Liver (tissue), 9 donors: ENCODE data around the gene BTBD17. TPM values are rescaled to one million over a fixed set of nuclear protein-coding genes. Genes with fewer than 3 reads are reported as not detected.

Experiments used
- DNase-seq: peaks from one replicate; pipeline ENCODE4 v3.0.0-alpha.2; 2017; ENCODE audit warnings: low spot score
- H3K27ac ChIP-seq, 2 donors: one replicate each; pipeline ENCODE4 v1.7.0; 2013; ENCODE audit warnings: inconsistent platforms in 2 of 2, low read length in 2 of 2, control low read depth in 1 of 2, low read depth in 1 of 2, mild to moderate bottlenecking in 1 of 2
- H3K27me3 ChIP-seq, 4 donors: one replicate each; pipeline versions ENCODE4 v1.6.1 to v1.7.0; 2013; ENCODE audit warnings: low read length in 3 of 4, inconsistent platforms in 1 of 4, mild to moderate bottlenecking in 1 of 4, moderate library complexity in 1 of 4; ENCODE audit not compliant: control insufficient read depth in 4 of 4, insufficient read depth in 4 of 4
- H3K36me3 ChIP-seq, 4 donors: one replicate each; pipeline versions ENCODE4 v1.6.1 to v1.7.0; 2013; ENCODE audit warnings: low read length in 3 of 4, mild to moderate bottlenecking in 3 of 4, low read depth in 1 of 4, moderate library complexity in 1 of 4; ENCODE audit not compliant: control insufficient read depth in 4 of 4, insufficient read depth in 3 of 4
- H3K4me1 ChIP-seq, 4 donors: one replicate each; pipeline versions ENCODE4 v1.6.1 to v1.7.0; 2013; ENCODE audit warnings: low read length in 3 of 4, mild to moderate bottlenecking in 3 of 4, moderate library complexity in 1 of 4; ENCODE audit not compliant: control insufficient read depth in 4 of 4, insufficient read depth in 4 of 4
- H3K4me3 ChIP-seq, 3 donors: one replicate each; pipeline versions ENCODE4 v1.6.1 to v1.7.0; 2013; ENCODE audit warnings: low read length in 3 of 3, control low read depth in 1 of 3, low read depth in 1 of 3, mild to moderate bottlenecking in 1 of 3
- H3K9ac ChIP-seq, 2 donors: one replicate each; pipeline ENCODE4 v1.7.0; 2013; ENCODE audit warnings: low read length in 2 of 2, mild to moderate bottlenecking in 2 of 2, moderate library complexity in 2 of 2, control low read depth in 1 of 2, low read depth in 1 of 2
- H3K9me3 ChIP-seq, 4 donors: one replicate each; pipeline versions ENCODE4 v1.6.1 to v1.7.0; 2013; ENCODE audit warnings: low read length in 3 of 4; ENCODE audit not compliant: control insufficient read depth in 4 of 4
- ATF3 ChIP-seq: IDR thresholded peaks from 2 replicates; pipeline ENCODE4 v1.6.1; 2016; ENCODE audit warnings: antibody characterized with exemption
- CTCF ChIP-seq: fragments of 150-350 bp; IDR thresholded peaks from 2 replicates; pipeline ENCODE4 v1.5.1; 2017; ENCODE audit warnings: improper control_type of control experiment, low read depth, low read length; ENCODE audit not compliant: missing input control
- EGR1 ChIP-seq, 2 donors: IDR thresholded peaks; 2 replicates each; pipeline ENCODE4 v1.6.1; 2016 to 2018; ENCODE audit warnings: antibody characterized with exemption in 2 of 2, low read depth in 2 of 2
- FOXA1 ChIP-seq: IDR thresholded peaks from 2 replicates; pipeline ENCODE4 v1.6.1; 2016; ENCODE audit warnings: antibody characterized with exemption
- FOXA2 ChIP-seq: IDR thresholded peaks from 2 replicates; pipeline ENCODE4 v1.6.1; 2016; ENCODE audit warnings: antibody characterized with exemption
- GABPA ChIP-seq, 2 donors: IDR thresholded peaks in 1 of 2; conservative IDR thresholded peaks in 1 of 2; 2 replicates each; pipeline ENCODE4 v1.6.1; 2016; ENCODE audit warnings: antibody characterized with exemption in 2 of 2, mild to moderate bottlenecking in 1 of 2, moderate library complexity in 1 of 2
- HNF4A ChIP-seq, 2 donors: conservative IDR thresholded peaks; 2 replicates each; pipeline ENCODE4 v1.6.1; 2016; ENCODE audit warnings: antibody characterized with exemption in 2 of 2, mild to moderate bottlenecking in 2 of 2
- HNF4G ChIP-seq: IDR thresholded peaks from 2 replicates; pipeline ENCODE4 v1.6.1; 2016; ENCODE audit warnings: antibody characterized with exemption
- JUND ChIP-seq, 2 donors: IDR thresholded peaks; 2 replicates each; pipeline ENCODE4 v1.6.1; 2016; ENCODE audit warnings: antibody characterized with exemption in 2 of 2
- MAX ChIP-seq: IDR thresholded peaks from 2 replicates; pipeline ENCODE4 v1.6.1; 2016; ENCODE audit warnings: antibody characterized with exemption
- NR2F2 ChIP-seq: IDR thresholded peaks from 2 replicates; pipeline ENCODE4 v1.6.1; 2016; ENCODE audit warnings: antibody characterized with exemption
- RAD21 ChIP-seq, 2 donors: IDR thresholded peaks; 2 replicates each; pipeline ENCODE4 v1.6.1; 2016; ENCODE audit warnings: antibody characterized with exemption in 2 of 2, mild to moderate bottlenecking in 2 of 2
- REST ChIP-seq: IDR thresholded peaks from 2 replicates; pipeline ENCODE4 v1.6.1; 2016; ENCODE audit warnings: antibody characterized with exemption, mild to moderate bottlenecking
- RXRA ChIP-seq, 2 donors: IDR thresholded peaks; 2 replicates each; pipeline ENCODE4 v1.6.1; 2017 to 2018; ENCODE audit warnings: antibody characterized with exemption in 2 of 2, mild to moderate bottlenecking in 1 of 2
- SP1 ChIP-seq: IDR thresholded peaks from 2 replicates; pipeline ENCODE4 v1.6.1; 2018; ENCODE audit warnings: antibody characterized with exemption, mild to moderate bottlenecking
- TAF1 ChIP-seq: conservative IDR thresholded peaks from 2 replicates; pipeline ENCODE4 v1.6.1; 2016; ENCODE audit warnings: antibody characterized with exemption, mild to moderate bottlenecking
- YY1 ChIP-seq: IDR thresholded peaks from 2 replicates; pipeline ENCODE4 v1.6.1; 2016; ENCODE audit warnings: antibody characterized with exemption, mild to moderate bottlenecking
- ZBTB33 ChIP-seq: IDR thresholded peaks from 2 replicates; pipeline ENCODE4 v1.6.1; 2016; ENCODE audit warnings: antibody characterized with exemption
- WGBS: extraction: QIAGEN DNeasy Blood & Tissue Kit; methylation state at CpG from one replicate; pipeline ENCODE4 v1.1.7; 2013; 5-methylcytosine and 5-hydroxymethylcytosine counted together
- polyA plus RNA-seq, 2 donors: library from polyadenylated mRNA; stranded (reverse) in 1 of 2; unstranded in 1 of 2; fragments of 200-250 nt in 1 of 2; fragments of >200 nt in 1 of 2; fragmentation: Nextera tagmentation in 1 of 2; extraction: Ambion mirVana in 1 of 2; gene quantifications; one replicate each; pipeline versions ENCODE4 v1.2.1 to v1.2.3, GENCODE V29; 2013 to 2015
- total RNA-seq, 2 donors: library from RNA; depleted of rRNA; stranded (reverse); fragments of >200 nt; gene quantifications; one replicate each; pipeline ENCODE4 v1.2.3, GENCODE V29; 2014
- donor health status: healthy.
- donor health status: healthy.
- donor health status: healthy.
- donor health status: healthy.
- donor health status: healthy.

BTBD17 gene
- total and polyA plus RNA-seq, 4 donors, result not detected

- 77% methylated on average over 5 of the region's 5 CpGs for WGBS
- no peak overlapping the region for H3K27ac ChIP-seq
- no peaks in the 10 kb centered on the region for H3K9me3 ChIP-seq
- no peak overlapping the region for H3K4me3 ChIP-seq
- no peak for DNase-seq
- TF ChIP-seq FOXA1 (no peak), FOXA2 (no peak), RXRA (IDR thresholded peaks at IDR 0.05) (no peak), SP1 (no peak)
- no peak overlapping the region for H3K9ac ChIP-seq
- H3K27me3 ChIP-seq, result no peaks in the 10 kb centered on the region
- H3K4me1 ChIP-seq, result no peaks in the 10 kb centered on the region
- no peaks in the 10 kb centered on the region for H3K36me3 ChIP-seq
Measured at GRCh38 chr17:74392848-74393247, 31.2 kb upstream of the BTBD17 start.

- Histone ChIP-seq H3K27ac (no peak overlapping the region), H3K27me3 (no peaks in the 10 kb centered on the region), H3K4me3 (no peak overlapping the region), H3K36me3 (no peaks in the 10 kb centered on the region), H3K9me3 (no peaks in the 10 kb centered on the region), H3K9ac (no peak overlapping the region), H3K4me1 (no peaks in the 10 kb centered on the region)
- 78% methylated on average over 5 of the region's 5 CpGs for WGBS
- no peak for DNase-seq
- TF ChIP-seq FOXA2 (no peak), REST (no peak), JUND (IDR thresholded peaks at IDR 0.05) (no peak), YY1 (no peak), MAX (no peak), TAF1 (no peak), EGR1 (IDR thresholded peaks at IDR 0.05; ENCODE audit: low read depth in 2 of 2) (no peak), SP1 (no peak), GABPA (IDR thresholded peaks at IDR 0.05 in 1 of 2, conservative IDR thresholded peaks at IDR 0.05 in 1 of 2) (no peak), HNF4G (no peak), ATF3 (no peak), HNF4A (conservative IDR thresholded peaks at IDR 0.05) (no peak), RAD21 (IDR thresholded peaks at IDR 0.05) (no peak), CTCF (no peak), NR2F2 (no peak), FOXA1 (no peak), RXRA (IDR thresholded peaks at IDR 0.05) (no peak), ZBTB33 (no peak)
Measured at GRCh38 chr17:74391771-74392170, 30.1 kb upstream of the BTBD17 start.
